Neural crest cell (in vitro differentiated cells): ENCODE measurements around the gene DDX18. TPM values are rescaled to one million over a fixed set of nuclear protein-coding genes. Genes with fewer than 3 reads are reported as not detected.

Experiments used
- DNase-seq: peaks from one replicate; pipeline ENCODE4 v3.0.0; 2021; ENCODE audit warnings: low read depth, mixed read lengths, low spot score
- H3K27ac Mint-ChIP-seq: one replicate; pipeline ENCODE4 v1.8.0; 2021; ENCODE audit warnings: mild to moderate bottlenecking, mixed read lengths; ENCODE audit not compliant: unreplicated experiment
- H3K27me3 Mint-ChIP-seq: 2 replicates; pipeline ENCODE4 v1.8.0; 2021; ENCODE audit warnings: low read depth, mild to moderate bottlenecking, mixed read lengths
- H3K36me3 Mint-ChIP-seq: 2 replicates; pipeline ENCODE4 v1.8.0; 2021; ENCODE audit warnings: low read depth, mild to moderate bottlenecking, mixed read lengths
- H3K4me1 Mint-ChIP-seq: 2 replicates; pipeline ENCODE4 v1.8.0; 2021; ENCODE audit warnings: mixed read lengths
- H3K4me3 Mint-ChIP-seq: one replicate; pipeline ENCODE4 v1.8.0; 2021; ENCODE audit warnings: mild to moderate bottlenecking, mixed read lengths
- H3K9me3 Mint-ChIP-seq: 2 replicates; pipeline ENCODE4 v1.8.0; 2021; ENCODE audit warnings: mixed read lengths
- total RNA-seq: library from RNA; stranded (reverse); gene quantifications from 2 replicates; pipeline ENCODE4 v1.2.1, GENCODE V29; 2021
- TF ChIP-seq, protein P1 (sequence below): fragments of 200-600 bp; sonication (generic); conservative IDR thresholded peaks from 2 replicates; pipeline ENCODE4 v1.5.0; 2021; ENCODE audit warnings: antibody characterized with exemption, mild to moderate bottlenecking

DDX18 gene
- total RNA-seq, 1 donor from 2014 or later: 76.7 TPM

DNA sequence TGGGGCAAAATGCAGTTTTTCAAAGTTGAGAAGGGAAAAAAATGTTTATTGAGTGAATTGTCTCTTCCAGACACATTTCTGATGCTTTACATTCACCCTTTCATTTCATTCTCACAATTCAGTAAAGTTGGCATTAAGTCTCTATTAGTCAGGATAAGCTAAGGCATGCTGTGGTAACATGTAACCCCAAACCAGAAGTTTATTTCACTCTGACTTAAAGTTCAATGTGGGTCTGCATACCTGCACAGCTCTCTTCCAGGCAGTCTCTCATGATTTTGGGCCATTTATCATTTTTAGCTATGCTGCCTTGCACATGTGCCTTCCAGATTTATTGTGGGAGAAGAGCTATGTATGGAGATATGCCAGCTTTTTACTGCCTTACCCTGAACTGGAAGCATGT is 48.0 kb downstream of the DDX18 start:
- Mint-ChIP-seq H3K36me3 (no peaks in the 10 kb centered on the region), H3K4me1 (no peaks in the 10 kb centered on the region), H3K27ac (no peak overlapping the region), H3K9me3 (no peaks in the 10 kb centered on the region), H3K4me3 (no peak overlapping the region), H3K27me3 (peaks cover 4% of the 10 kb centered on the region)
- TF ChIP-seq, protein P1, sequence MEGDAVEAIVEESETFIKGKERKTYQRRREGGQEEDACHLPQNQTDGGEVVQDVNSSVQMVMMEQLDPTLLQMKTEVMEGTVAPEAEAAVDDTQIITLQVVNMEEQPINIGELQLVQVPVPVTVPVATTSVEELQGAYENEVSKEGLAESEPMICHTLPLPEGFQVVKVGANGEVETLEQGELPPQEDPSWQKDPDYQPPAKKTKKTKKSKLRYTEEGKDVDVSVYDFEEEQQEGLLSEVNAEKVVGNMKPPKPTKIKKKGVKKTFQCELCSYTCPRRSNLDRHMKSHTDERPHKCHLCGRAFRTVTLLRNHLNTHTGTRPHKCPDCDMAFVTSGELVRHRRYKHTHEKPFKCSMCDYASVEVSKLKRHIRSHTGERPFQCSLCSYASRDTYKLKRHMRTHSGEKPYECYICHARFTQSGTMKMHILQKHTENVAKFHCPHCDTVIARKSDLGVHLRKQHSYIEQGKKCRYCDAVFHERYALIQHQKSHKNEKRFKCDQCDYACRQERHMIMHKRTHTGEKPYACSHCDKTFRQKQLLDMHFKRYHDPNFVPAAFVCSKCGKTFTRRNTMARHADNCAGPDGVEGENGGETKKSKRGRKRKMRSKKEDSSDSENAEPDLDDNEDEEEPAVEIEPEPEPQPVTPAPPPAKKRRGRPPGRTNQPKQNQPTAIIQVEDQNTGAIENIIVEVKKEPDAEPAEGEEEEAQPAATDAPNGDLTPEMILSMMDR: no peak
- DNase-seq: no peak

- Mint-ChIP-seq H3K27ac (no peak overlapping the region), H3K36me3 (no peaks in the 10 kb centered on the region), H3K4me3 (no peak overlapping the region), H3K9me3 (peaks cover 3% of the 10 kb centered on the region), H3K27me3 (peaks cover 23% of the 10 kb centered on the region), H3K4me1 (no peaks in the 10 kb centered on the region)
- DNase-seq: no peak
- TF ChIP-seq, protein P1: no peak
Measured at GRCh38 chr2:117875786-117876185, 61.3 kb downstream of the DDX18 start.

- peaks cover 3% of the 10 kb centered on the region for H3K9me3 Mint-ChIP-seq
- H3K27me3 Mint-ChIP-seq: peaks cover 22% of the 10 kb centered on the region
- H3K4me3 Mint-ChIP-seq: no peak overlapping the region
- DNase-seq: no peak
- TF ChIP-seq, protein P1: no peak
- H3K36me3 Mint-ChIP-seq: no peaks in the 10 kb centered on the region
- H3K4me1 Mint-ChIP-seq: no peaks in the 10 kb centered on the region
- H3K27ac Mint-ChIP-seq: no peak overlapping the region
Measured at GRCh38 chr2:117879003-117879402, 64.5 kb downstream of the DDX18 start.

Other genes starting within 250 kb of the DDX18 start
- gene CCDC93, start 199.4 kb downstream of the DDX18 start, total RNA-seq: 39.1 and 46.6 TPM in 2 replicates